GM12878 (cell line): Measurements from ENCODE around the gene POR. TPM values are rescaled to one million over a fixed set of nuclear protein-coding genes. Genes with fewer than 3 reads are reported as not detected.

Experiments used
- ATAC-seq: fragments of 200-7000 bp; cut with Tn5 transposase; 3 replicates; pipeline ENCODE4 v1.9.1; 2020; ENCODE audit warnings: mild to moderate bottlenecking, moderate library complexity
- BruUV-seq: library from RNA; stranded (reverse); fragments of 400-500 nt; replicated peaks from 2 replicates; lab custom pipeline; 2021; lab: Mats Ljungman, UMichigan
- CTCF ChIA-PET: fragments of 300-600 bp; sonication (Branson Sonifier 250); formaldehyde crosslinking; extraction: SDS; loops from one replicate; lab custom pipeline; 2021; ENCODE audit warnings: inconsistent platforms; lab: Yijun Ruan, JAX
- POLR2A ChIA-PET: fragments of 350-600 bp; formaldehyde crosslinking; extraction: SDS; loops from one replicate; lab custom pipeline; 2021; ENCODE audit warnings: inconsistent platforms; lab: Charles Lee
- RAD21 ChIA-PET: fragments of 300-600 bp; sonication (Branson Sonifier 250); formaldehyde crosslinking; loops from one replicate; lab custom pipeline; 2023; ENCODE audit warnings: antibody characterized with exemption; ENCODE audit not compliant: unreplicated experiment; lab: Charles Lee
- SMC1A ChIA-PET: fragments of 300-600 bp; sonication (Branson Sonifier 250); formaldehyde crosslinking; loops from one replicate; lab custom pipeline; 2023; ENCODE audit not compliant: unreplicated experiment, uncharacterized antibody; lab: Charles Lee
- DNase-seq: peaks from one replicate; pipeline ENCODE4 v3.0.0-alpha.2; 2011; ENCODE audit warnings: low read depth, low spot score
- FAIRE-seq: peaks from 3 replicates; lab custom pipeline; 2011; peaks lifted over from hg19 to GRCh38; lab: Jason Lieb, UNC
- H2AFZ ChIP-seq: 2 replicates; pipeline ENCODE4 v1.6.0; 2011; ENCODE audit warnings: low read depth, low read length, control low read depth; ENCODE audit not compliant: control insufficient read depth
- H3K27ac ChIP-seq: 2 replicates; pipeline ENCODE4 v1.5.1; 2011; ENCODE audit warnings: control low read depth; ENCODE audit not compliant: control insufficient read depth, insufficient read depth
- H3K27me3 ChIP-seq, 2 experiments: replicated peaks in 1 of 2; 2 replicates each; pipeline versions ENCODE4 v1.6.0 to v1.6.1; 2011; ENCODE audit warnings: low read length in 1 of 2; ENCODE audit not compliant: control insufficient read depth in 2 of 2, insufficient read depth in 2 of 2
- H3K36me3 ChIP-seq, 2 experiments: 2 replicates each; pipeline ENCODE4 v1.5.1; 2011; ENCODE audit warnings: low read length in 1 of 2; ENCODE audit not compliant: control insufficient read depth in 2 of 2, insufficient read depth in 2 of 2
- H3K4me1 ChIP-seq: 2 replicates; pipeline ENCODE4 v1.6.1; 2011; ENCODE audit warnings: mild to moderate bottlenecking, low read length, moderate library complexity, mixed read lengths; ENCODE audit not compliant: control insufficient read depth, insufficient read depth
- H3K4me2 ChIP-seq: 2 replicates; pipeline ENCODE4 v1.6.0; 2011; ENCODE audit warnings: control low read depth; ENCODE audit not compliant: control insufficient read depth, insufficient read depth
- H3K4me3 ChIP-seq: fragments of 200-600 bp; sonication (generic); 2 replicates; pipeline ENCODE4 v1.5.1; 2016
- H3K79me2 ChIP-seq: 2 replicates; pipeline ENCODE4 v1.6.0; 2011; ENCODE audit warnings: low read length; ENCODE audit not compliant: control insufficient read depth, insufficient read depth
- H3K9ac ChIP-seq: 2 replicates; pipeline ENCODE4 v1.8.0; 2011; ENCODE audit warnings: low read length, control low read depth, mixed read lengths; ENCODE audit not compliant: control insufficient read depth, insufficient read depth
- H3K9me3 ChIP-seq: replicated peaks from 3 replicates; pipeline ENCODE4 v1.5.1; 2011; ENCODE audit warnings: mild to moderate bottlenecking, low read length; ENCODE audit not compliant: control insufficient read depth, insufficient read depth
- H4K20me1 ChIP-seq: 2 replicates; pipeline ENCODE4 v1.6.0; 2011; ENCODE audit not compliant: control insufficient read depth, insufficient read depth
- BCL11A ChIP-seq: IDR thresholded peaks from 2 replicates; pipeline ENCODE4 v1.6.1; 2011; ENCODE audit warnings: low read depth, low read length
- EED ChIP-seq: sonication (generic); IDR thresholded peaks from 2 replicates; pipeline ENCODE4 v1.6.1; 2016; ENCODE audit warnings: antibody characterized with exemption, low read depth
- HCFC1 ChIP-seq: fragments of 150-350 bp; IDR thresholded peaks from 2 replicates; pipeline ENCODE4 v1.6.1; 2014; ENCODE audit warnings: low read length
- IRF4 ChIP-seq: IDR thresholded peaks from 2 replicates; pipeline ENCODE4 v1.6.1; 2011; ENCODE audit warnings: low read depth, low read length
- NFIC ChIP-seq: IDR thresholded peaks from 2 replicates; pipeline ENCODE4 v1.6.1; 2012; ENCODE audit warnings: low read depth, mild to moderate bottlenecking, inconsistent platforms, low read length, moderate library complexity
- SKIL ChIP-seq: fragments of 450-650 bp; IDR thresholded peaks from 2 replicates; pipeline ENCODE4 v1.6.1; 2017; ENCODE audit warnings: mild to moderate bottlenecking, low read depth, inconsistent platforms; ENCODE audit not compliant: poor library complexity, severe bottlenecking
- TCF3 ChIP-seq: IDR thresholded peaks from 2 replicates; pipeline ENCODE4 v1.6.1; 2012; ENCODE audit warnings: low read depth, mild to moderate bottlenecking, low read length, borderline replicate concordance; ENCODE audit not compliant: insufficient read depth
- ZNF384 ChIP-seq: IDR thresholded peaks from 2 replicates; pipeline ENCODE4 v1.6.1; 2012; ENCODE audit warnings: low read depth, mild to moderate bottlenecking, low read length, improper control_type of control experiment, borderline replicate concordance
- ZNF592 ChIP-seq: fragments of 450-650 bp; IDR thresholded peaks from 2 replicates; pipeline ENCODE4 v1.6.1; 2017; ENCODE audit warnings: mild to moderate bottlenecking, moderate library complexity
- WGBS: methylation state at CpG from one replicate; pipeline ENCODE4 v1.1.6; 2016; ENCODE audit warnings: low lambda C conversion rate; ENCODE audit not compliant: insufficient replicate concordance, insufficient coverage; ENCODE audit errors: missing lambda C conversion rate; 5-methylcytosine and 5-hydroxymethylcytosine counted together
- in situ Hi-C: fragments of 300-500 bp; cut with MboI; formaldehyde crosslinking; loops from 9 replicates; pipeline ENCODE4 v1.14.3; 2018; ENCODE audit warnings: mixed read lengths
- intact Hi-C: fragments of 100-400 bp; cut with micrococcal nuclease; formaldehyde crosslinking; loops from one replicate; pipeline ENCODE4 v1.14.2; 2022; ENCODE audit not compliant: unreplicated experiment
- polyA plus RNA-seq, 11 experiments: library from polyadenylated mRNA; depleted of rRNA in 4 of 11; unstranded in 6 of 11; stranded (reverse) in 5 of 11; fragments of >200 nt; fragmentation: Nextera tagmentation in 4 of 11; fragmentation: Illumina TruSeq in 1 of 11; extraction: Ambion mirVana in 4 of 11; extraction: Trizol in 1 of 11; gene quantifications; 1 replicate in 1 of 11; 2 replicates in 10 of 11; pipeline versions ENCODE4 v1.2.1 to v1.2.3, GENCODE V29; 2011 to 2016; ENCODE audit warnings: inconsistent platforms in 2 of 11, missing spikeins in 2 of 11, low read depth in 1 of 11
- total RNA-seq, 4 experiments: library from RNA; depleted of rRNA in 3 of 4; stranded (reverse); fragments of >200 nt in 3 of 4; fragmentation: Illumina TruSeq in 1 of 4; extraction: Trizol in 1 of 4; gene quantifications; 2 replicates each; pipeline versions ENCODE4 v1.2.1 to v1.2.3, GENCODE V29; 2013 to 2021
- TF ChIP-seq, protein P1 (sequence below): fragments of 450-650 bp; IDR thresholded peaks from 2 replicates; pipeline ENCODE4 v1.6.1; 2017; ENCODE audit warnings: low read depth, mild to moderate bottlenecking, moderate library complexity
- TF ChIP-seq, protein P2 (sequence below): IDR thresholded peaks from 2 replicates; pipeline ENCODE4 v1.6.1; 2011; ENCODE audit warnings: low read depth, low read length, improper control_type of control experiment, borderline replicate concordance
- TF ChIP-seq, protein P3 (sequence below): fragments of 150-350 bp; IDR thresholded peaks from 2 replicates; pipeline ENCODE4 v1.6.1; 2014; ENCODE audit warnings: mild to moderate bottlenecking, low read depth, low read length

The POR gene
- total and polyA plus RNA-seq, 10 of the 15 experiments (the other 5 are each of a cell fraction or from before 2014, with no cell fraction given) = 2.2 to 75.8 (median 35.9) TPM

- Histone ChIP-seq H3K4me3 (no peak overlapping the region), H3K27me3 (no peaks in the 10 kb centered on the region), H3K9ac (no peak overlapping the region), H3K79me2 (no peaks in the 10 kb centered on the region), H2AFZ (no peak overlapping the region), H3K4me2 (no peak overlapping the region), H4K20me1 (no peaks in the 10 kb centered on the region), H3K27ac (no peak overlapping the region), H3K4me1 (no peaks in the 10 kb centered on the region), H3K9me3 (no peaks in the 10 kb centered on the region), H3K36me3 (no peaks in the 10 kb centered on the region)
- ChIA-PET POLR2A (no interaction called here), RAD21 (no interaction called here), CTCF (interaction anchor here (1.5 kb wide), 1 partner anchor 12 kb away, joined by 3 read pairs; no protein-coding TSS in a partner anchor), SMC1A (no interaction called here)
- no TSS peak for BruUV-seq
- WGBS = 100% methylated on average over 1 of the region's 1 CpG
- intact Hi-C loops = no loop called here
- no peak for ATAC-seq
- no peak for FAIRE-seq
- no peak for DNase-seq
- in situ Hi-C loops = loop anchor here (25.0 kb wide), 1 partner anchor 970 kb away; the partner anchor contains the start of gene RCC1L
- no peak for TF ChIP-seq ZNF592
- TF ChIP-seq, protein P1, sequence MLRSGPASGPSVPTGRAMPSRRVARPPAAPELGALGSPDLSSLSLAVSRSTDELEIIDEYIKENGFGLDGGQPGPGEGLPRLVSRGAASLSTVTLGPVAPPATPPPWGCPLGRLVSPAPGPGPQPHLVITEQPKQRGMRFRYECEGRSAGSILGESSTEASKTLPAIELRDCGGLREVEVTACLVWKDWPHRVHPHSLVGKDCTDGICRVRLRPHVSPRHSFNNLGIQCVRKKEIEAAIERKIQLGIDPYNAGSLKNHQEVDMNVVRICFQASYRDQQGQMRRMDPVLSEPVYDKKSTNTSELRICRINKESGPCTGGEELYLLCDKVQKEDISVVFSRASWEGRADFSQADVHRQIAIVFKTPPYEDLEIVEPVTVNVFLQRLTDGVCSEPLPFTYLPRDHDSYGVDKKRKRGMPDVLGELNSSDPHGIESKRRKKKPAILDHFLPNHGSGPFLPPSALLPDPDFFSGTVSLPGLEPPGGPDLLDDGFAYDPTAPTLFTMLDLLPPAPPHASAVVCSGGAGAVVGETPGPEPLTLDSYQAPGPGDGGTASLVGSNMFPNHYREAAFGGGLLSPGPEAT = no peak
- TF ChIP-seq SKIL = no peak
- TF ChIP-seq, protein P2, sequence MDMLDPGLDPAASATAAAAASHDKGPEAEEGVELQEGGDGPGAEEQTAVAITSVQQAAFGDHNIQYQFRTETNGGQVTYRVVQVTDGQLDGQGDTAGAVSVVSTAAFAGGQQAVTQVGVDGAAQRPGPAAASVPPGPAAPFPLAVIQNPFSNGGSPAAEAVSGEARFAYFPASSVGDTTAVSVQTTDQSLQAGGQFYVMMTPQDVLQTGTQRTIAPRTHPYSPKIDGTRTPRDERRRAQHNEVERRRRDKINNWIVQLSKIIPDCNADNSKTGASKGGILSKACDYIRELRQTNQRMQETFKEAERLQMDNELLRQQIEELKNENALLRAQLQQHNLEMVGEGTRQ = no peak
- TF ChIP-seq NFIC = no peak
- TF ChIP-seq EED = no peak
- no peak for TF ChIP-seq TCF3
- TF ChIP-seq ZNF384 = no peak
- TF ChIP-seq, protein P3, sequence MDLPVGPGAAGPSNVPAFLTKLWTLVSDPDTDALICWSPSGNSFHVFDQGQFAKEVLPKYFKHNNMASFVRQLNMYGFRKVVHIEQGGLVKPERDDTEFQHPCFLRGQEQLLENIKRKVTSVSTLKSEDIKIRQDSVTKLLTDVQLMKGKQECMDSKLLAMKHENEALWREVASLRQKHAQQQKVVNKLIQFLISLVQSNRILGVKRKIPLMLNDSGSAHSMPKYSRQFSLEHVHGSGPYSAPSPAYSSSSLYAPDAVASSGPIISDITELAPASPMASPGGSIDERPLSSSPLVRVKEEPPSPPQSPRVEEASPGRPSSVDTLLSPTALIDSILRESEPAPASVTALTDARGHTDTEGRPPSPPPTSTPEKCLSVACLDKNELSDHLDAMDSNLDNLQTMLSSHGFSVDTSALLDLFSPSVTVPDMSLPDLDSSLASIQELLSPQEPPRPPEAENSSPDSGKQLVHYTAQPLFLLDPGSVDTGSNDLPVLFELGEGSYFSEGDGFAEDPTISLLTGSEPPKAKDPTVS = no peak
- no peak for TF ChIP-seq BCL11A
- no peak for TF ChIP-seq IRF4
- TF ChIP-seq HCFC1 = no peak
Observed at GRCh38 chr7:76031964-76032363, 117.0 kb downstream of the POR start.
